22Rv1 (cell line): ENCODE results near the gene ANKRD36C.
"Not testable (repeated sequence)": the region's sequence is repeated elsewhere in the genome, so short reads cannot be mapped to it uniquely, and the experiment has no call there.

Source experiments
- CTCF ChIP-seq: fragments of 450-650 bp; IDR thresholded peaks from 2 replicates; pipeline ENCODE4 v1.5.1; 2017; ENCODE audit warnings: mild to moderate bottlenecking
- ZFX ChIP-seq: fragments of 450-650 bp; IDR thresholded peaks from 2 replicates; pipeline ENCODE4 v1.6.1; 2017; ENCODE audit warnings: antibody characterized with exemption, borderline replicate concordance

GRCh38 chr2:95790180-95790579 is 201.4 kb downstream of the ANKRD36C start:
- TF ChIP-seq CTCF, ZFX: not testable (repeated sequence)
